Activated naive CD4-positive, alpha-beta T cell treated with anti-CD3 and anti-CD28 coated beads, Interleukin-2, amount 50 U/mL, for 16 hours (primary cell): Measurements from ENCODE around the gene CBX2.

Source experiments
- DNase-seq: peaks from one replicate; pipeline ENCODE4 v3.0.0-alpha.2; 2020

CBX2 gene

GRCh38 chr17:79814127-79814973 lies 36.4 kb downstream of the CBX2 start:
- no peak for DNase-seq

GRCh38 chr17:79814974-79815835 lies 37.3 kb downstream of the CBX2 start:
- DNase-seq: no peak

- no peak for DNase-seq
Measured at GRCh38 chr17:79815836-79816461, 38.0 kb downstream of the CBX2 start.

- no peak for DNase-seq
Measured at GRCh38 chr17:79818026-79818758, 40.2 kb downstream of the CBX2 start.

GRCh38 chr17:79819085-79819484 lies 41.1 kb downstream of the CBX2 start:
- DNase-seq: no peak

GRCh38 chr17:79819534-79820276 lies 41.8 kb downstream of the CBX2 start:
- no peak for DNase-seq

- no peak for DNase-seq
Measured at GRCh38 chr17:79820959-79821330, 43.0 kb downstream of the CBX2 start.

GRCh38 chr17:79821331-79822095 lies 43.6 kb downstream of the CBX2 start:
- DNase-seq: no peak

GRCh38 chr17:79822583-79823124 lies 44.7 kb downstream of the CBX2 start:
- DNase-seq: no peak

GRCh38 chr17:79824234-79824633 lies 46.3 kb downstream of the CBX2 start:
- no peak for DNase-seq

GRCh38 chr17:79824893-79825579 lies 47.1 kb downstream of the CBX2 start:
- DNase-seq: no peak

GRCh38 chr17:79825580-79825921 lies 47.6 kb downstream of the CBX2 start:
- no peak for DNase-seq

GRCh38 chr17:79826204-79826680 lies 48.3 kb downstream of the CBX2 start:
- DNase-seq: no peak

GRCh38 chr17:79826841-79827578 lies 49.1 kb downstream of the CBX2 start:
- no peak for DNase-seq

GRCh38 chr17:79829004-79829403 lies 51.1 kb downstream of the CBX2 start:
- no peak for DNase-seq

- no peak for DNase-seq
Measured at GRCh38 chr17:79829457-79829856, 51.5 kb downstream of the CBX2 start.

GRCh38 chr17:79830303-79830702 lies 52.4 kb downstream of the CBX2 start:
- DNase-seq: no peak

GRCh38 chr17:79830763-79831264 lies 52.9 kb downstream of the CBX2 start:
- no peak for DNase-seq
